ENCODE results near the gene GPC6.

- TF ChIP-seq GATA2 (IDR thresholded peaks at IDR 0.05; ENCODE audit: low read depth, low read length) (peak; percentile 76), GATA3 (IDR thresholded peaks at IDR 0.05; ENCODE audit: low read depth, low read length) (peak; percentile 93)
These were observed 513.7 kb downstream of the GPC6 start for GRCh38 chr13:93740334-93740733.

Measured in SH-SY5Y (cell line).